Hepatocyte (in vitro differentiated cells): ENCODE data around the gene SIMC1.
"Not testable (repeated sequence)": the region's sequence is repeated elsewhere in the genome, so short reads cannot be mapped to it uniquely, and the experiment has no call there.

Source experiments
- EZH2 ChIP-seq: fragments of 200-600 bp; sonication (generic); IDR thresholded peaks from 2 replicates; pipeline ENCODE4 v1.6.1; 2016; ENCODE audit warnings: antibody characterized with exemption, mild to moderate bottlenecking, borderline replicate concordance
- TF ChIP-seq, protein P1 (sequence below): fragments of 200-600 bp; sonication (generic); IDR thresholded peaks from 2 replicates; pipeline ENCODE4 v1.5.1; 2016; ENCODE audit warnings: antibody characterized with exemption, mild to moderate bottlenecking; ENCODE audit not compliant: poor library complexity

DNA sequence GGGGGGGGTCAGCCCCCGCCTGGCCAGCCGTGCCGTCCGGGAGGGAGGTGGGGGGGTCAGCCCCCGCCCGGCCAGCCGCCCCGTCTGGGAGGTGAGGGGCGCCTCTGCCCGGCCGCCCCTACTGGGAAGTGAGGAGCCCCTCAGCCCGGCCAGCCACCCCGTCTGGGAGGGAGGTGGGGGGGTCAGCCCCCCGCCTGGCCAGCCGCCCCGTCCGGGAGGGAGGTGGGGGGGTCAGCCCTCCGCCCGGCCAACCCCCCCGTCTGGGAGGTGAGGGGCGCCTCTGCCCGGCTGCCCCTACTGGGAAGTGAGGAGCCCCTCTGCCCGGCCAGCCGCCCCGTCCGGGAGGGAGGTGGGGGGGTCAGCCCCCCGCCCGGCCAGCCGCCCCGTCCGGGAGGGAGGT, 67.1 kb downstream of the SIMC1 start:
- TF ChIP-seq, protein P1, sequence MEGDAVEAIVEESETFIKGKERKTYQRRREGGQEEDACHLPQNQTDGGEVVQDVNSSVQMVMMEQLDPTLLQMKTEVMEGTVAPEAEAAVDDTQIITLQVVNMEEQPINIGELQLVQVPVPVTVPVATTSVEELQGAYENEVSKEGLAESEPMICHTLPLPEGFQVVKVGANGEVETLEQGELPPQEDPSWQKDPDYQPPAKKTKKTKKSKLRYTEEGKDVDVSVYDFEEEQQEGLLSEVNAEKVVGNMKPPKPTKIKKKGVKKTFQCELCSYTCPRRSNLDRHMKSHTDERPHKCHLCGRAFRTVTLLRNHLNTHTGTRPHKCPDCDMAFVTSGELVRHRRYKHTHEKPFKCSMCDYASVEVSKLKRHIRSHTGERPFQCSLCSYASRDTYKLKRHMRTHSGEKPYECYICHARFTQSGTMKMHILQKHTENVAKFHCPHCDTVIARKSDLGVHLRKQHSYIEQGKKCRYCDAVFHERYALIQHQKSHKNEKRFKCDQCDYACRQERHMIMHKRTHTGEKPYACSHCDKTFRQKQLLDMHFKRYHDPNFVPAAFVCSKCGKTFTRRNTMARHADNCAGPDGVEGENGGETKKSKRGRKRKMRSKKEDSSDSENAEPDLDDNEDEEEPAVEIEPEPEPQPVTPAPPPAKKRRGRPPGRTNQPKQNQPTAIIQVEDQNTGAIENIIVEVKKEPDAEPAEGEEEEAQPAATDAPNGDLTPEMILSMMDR, result not testable (repeated sequence)
- TF ChIP-seq EZH2, result not testable (repeated sequence)
